Vagina (tissue), 2 donors: ENCODE data around the gene ARHGAP27. TPM values are rescaled to one million over a fixed set of nuclear protein-coding genes. Genes with fewer than 3 reads are reported as not detected.
A peak's percentile ranks its signal among the peaks of the same experiment; 100 is the strongest.

Experiments used
- DNase-seq, 2 donors: peaks; one replicate each; pipeline ENCODE4 v3.0.0-alpha.2; 2017; ENCODE audit errors: extremely low spot score in 2 of 2
- H3K27ac ChIP-seq: fragments of 200-600 bp; sonication (generic); one replicate; pipeline ENCODE4 v1.5.1; 2019
- H3K27me3 ChIP-seq: fragments of 200-600 bp; sonication (generic); one replicate; pipeline ENCODE4 v1.5.1; 2019
- H3K36me3 ChIP-seq, 2 donors: fragments of 200-600 bp; sonication (generic); one replicate each; pipeline ENCODE4 v1.5.1; 2017 to 2019
- H3K4me1 ChIP-seq: fragments of 200-600 bp; sonication (generic); one replicate; pipeline ENCODE4 v1.5.1; 2019
- H3K4me3 ChIP-seq, 2 donors: fragments of 200-600 bp; sonication (generic); 1 replicate in 1 of 2; 2 replicates in 1 of 2; pipeline ENCODE4 v1.5.1; 2016 to 2019
- H3K9me3 ChIP-seq: fragments of 200-600 bp; sonication (generic); one replicate; pipeline ENCODE4 v1.5.1; 2019
- POLR2A ChIP-seq, 2 donors: fragments of 450-650 bp; IDR thresholded peaks; one replicate each; pipeline ENCODE4 v1.6.1; 2017; ENCODE audit warnings: antibody characterized with exemption in 2 of 2, mild to moderate bottlenecking in 2 of 2, moderate library complexity in 2 of 2
- POLR2AphosphoS5 ChIP-seq, 2 donors: sonication (generic); formaldehyde crosslinking; IDR thresholded peaks; one replicate each; pipeline ENCODE4 v1.9.0; 2017; ENCODE audit warnings: antibody characterized with exemption in 2 of 2, mild to moderate bottlenecking in 2 of 2, low read depth in 1 of 2; ENCODE audit not compliant: insufficient read depth in 1 of 2
- intact Hi-C: fragments of 100-400 bp; cut with DNase I; formaldehyde crosslinking; loops from one replicate; pipeline ENCODE4 v1.15.1; 2023
- total RNA-seq: library from RNA; depleted of rRNA; stranded (reverse); fragments of >200 nt; gene quantifications from one replicate; pipeline ENCODE4 v1.2.3, GENCODE V29; 2016
- TF ChIP-seq, protein P1 (sequence below), 3 experiments: fragments of 450-650 bp in 2 of 3; fragments of 200-600 bp in 1 of 3; sonication (generic) in 1 of 3; IDR thresholded peaks; one replicate each; pipeline ENCODE4 v1.5.1; 2017 to 2019; ENCODE audit warnings: antibody characterized with exemption in 3 of 3, mild to moderate bottlenecking in 2 of 3, moderate library complexity in 2 of 3

The ARHGAP27 gene
- total RNA-seq, 1 donor from 2014 or later, result 80.0 TPM

DNA sequence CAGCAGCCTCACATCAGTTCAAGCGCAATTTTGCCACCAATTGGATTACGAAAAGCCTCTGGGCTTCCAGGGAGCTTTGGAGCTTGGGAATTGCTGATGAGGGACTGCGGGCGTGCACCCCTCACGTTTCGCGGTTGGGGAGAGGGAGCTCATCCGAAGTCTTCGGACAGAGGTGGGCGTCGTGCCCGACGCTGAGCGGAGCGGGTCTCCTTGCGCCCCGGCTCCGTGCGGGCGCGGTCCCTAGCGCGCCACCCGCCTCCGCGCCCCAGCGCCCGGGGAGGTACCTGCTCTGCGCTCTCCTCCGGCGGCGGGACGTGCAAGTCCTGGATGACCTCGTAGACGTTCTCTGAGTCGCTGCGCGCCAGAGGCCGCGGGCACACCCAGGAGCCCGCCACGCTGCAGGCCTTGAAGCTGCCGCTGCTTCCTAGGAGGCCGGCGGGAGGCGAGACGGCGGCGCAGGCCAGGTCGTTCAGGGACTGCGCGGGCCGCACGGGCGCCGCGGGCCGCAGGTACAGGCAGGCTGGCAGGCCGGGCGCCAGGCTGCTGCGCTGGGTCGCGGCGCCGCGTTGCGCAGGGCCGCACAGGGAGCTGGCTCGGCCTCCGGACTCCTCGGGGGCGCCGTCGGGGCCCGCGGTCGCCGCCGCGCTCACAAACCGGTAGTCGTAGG lies 3.2 kb downstream of the ARHGAP27 start:
- Histone ChIP-seq H3K4me1 (peaks cover 72% of the 10 kb centered on the region), H3K27ac (peak overlapping the region; percentile 66), H3K36me3 (no peaks in the 10 kb centered on the region), H3K9me3 (no peaks in the 10 kb centered on the region), H3K4me3 (peak overlapping the region; percentile 22 to 56), H3K27me3 (peaks cover 3% of the 10 kb centered on the region)
- intact Hi-C loops, result no loop called here
- DNase-seq, result no peak
- TF ChIP-seq POLR2A (IDR thresholded peaks at IDR 0.05) (no peak), POLR2AphosphoS5 (IDR thresholded peaks at IDR 0.05; ENCODE audit: insufficient read depth in 1 of 2, low read depth in 1 of 2) (no peak)
- TF ChIP-seq, protein P1, sequence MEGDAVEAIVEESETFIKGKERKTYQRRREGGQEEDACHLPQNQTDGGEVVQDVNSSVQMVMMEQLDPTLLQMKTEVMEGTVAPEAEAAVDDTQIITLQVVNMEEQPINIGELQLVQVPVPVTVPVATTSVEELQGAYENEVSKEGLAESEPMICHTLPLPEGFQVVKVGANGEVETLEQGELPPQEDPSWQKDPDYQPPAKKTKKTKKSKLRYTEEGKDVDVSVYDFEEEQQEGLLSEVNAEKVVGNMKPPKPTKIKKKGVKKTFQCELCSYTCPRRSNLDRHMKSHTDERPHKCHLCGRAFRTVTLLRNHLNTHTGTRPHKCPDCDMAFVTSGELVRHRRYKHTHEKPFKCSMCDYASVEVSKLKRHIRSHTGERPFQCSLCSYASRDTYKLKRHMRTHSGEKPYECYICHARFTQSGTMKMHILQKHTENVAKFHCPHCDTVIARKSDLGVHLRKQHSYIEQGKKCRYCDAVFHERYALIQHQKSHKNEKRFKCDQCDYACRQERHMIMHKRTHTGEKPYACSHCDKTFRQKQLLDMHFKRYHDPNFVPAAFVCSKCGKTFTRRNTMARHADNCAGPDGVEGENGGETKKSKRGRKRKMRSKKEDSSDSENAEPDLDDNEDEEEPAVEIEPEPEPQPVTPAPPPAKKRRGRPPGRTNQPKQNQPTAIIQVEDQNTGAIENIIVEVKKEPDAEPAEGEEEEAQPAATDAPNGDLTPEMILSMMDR (IDR thresholded peaks at IDR 0.05), result no peak

DNA sequence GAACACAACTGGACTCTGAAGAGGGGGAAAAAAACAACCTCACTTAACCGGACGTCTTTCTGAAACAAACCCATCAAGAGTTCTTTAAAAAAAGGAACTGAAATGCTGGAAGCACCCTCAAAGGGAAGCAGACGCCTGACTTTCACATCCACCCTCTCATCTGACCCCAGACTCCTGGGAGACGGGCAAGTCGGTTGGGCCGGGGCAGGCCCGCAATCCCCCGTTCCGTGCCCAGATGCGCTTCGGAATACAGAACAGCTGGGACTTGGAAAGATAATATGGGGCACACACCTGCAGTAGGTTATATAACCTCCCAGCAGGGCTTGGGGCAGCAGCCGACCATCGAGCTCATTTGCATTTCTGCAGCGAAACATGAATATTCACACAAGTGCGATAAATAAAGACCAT lies 3.7 kb downstream of the ARHGAP27 start:
- Histone ChIP-seq H3K27me3 (peaks cover 3% of the 10 kb centered on the region), H3K4me1 (peaks cover 74% of the 10 kb centered on the region), H3K9me3 (no peaks in the 10 kb centered on the region), H3K4me3 (peak overlapping the region in 1 of 2 donors; percentile 56), H3K36me3 (no peaks in the 10 kb centered on the region), H3K27ac (peak overlapping the region; percentile 66)
- intact Hi-C loops, result no loop called here
- no peak for DNase-seq
- TF ChIP-seq POLR2A (IDR thresholded peaks at IDR 0.05) (no peak), POLR2AphosphoS5 (IDR thresholded peaks at IDR 0.05; ENCODE audit: insufficient read depth in 1 of 2, low read depth in 1 of 2) (no peak)
- TF ChIP-seq, protein P1 (IDR thresholded peaks at IDR 0.05), result no peak

DNA sequence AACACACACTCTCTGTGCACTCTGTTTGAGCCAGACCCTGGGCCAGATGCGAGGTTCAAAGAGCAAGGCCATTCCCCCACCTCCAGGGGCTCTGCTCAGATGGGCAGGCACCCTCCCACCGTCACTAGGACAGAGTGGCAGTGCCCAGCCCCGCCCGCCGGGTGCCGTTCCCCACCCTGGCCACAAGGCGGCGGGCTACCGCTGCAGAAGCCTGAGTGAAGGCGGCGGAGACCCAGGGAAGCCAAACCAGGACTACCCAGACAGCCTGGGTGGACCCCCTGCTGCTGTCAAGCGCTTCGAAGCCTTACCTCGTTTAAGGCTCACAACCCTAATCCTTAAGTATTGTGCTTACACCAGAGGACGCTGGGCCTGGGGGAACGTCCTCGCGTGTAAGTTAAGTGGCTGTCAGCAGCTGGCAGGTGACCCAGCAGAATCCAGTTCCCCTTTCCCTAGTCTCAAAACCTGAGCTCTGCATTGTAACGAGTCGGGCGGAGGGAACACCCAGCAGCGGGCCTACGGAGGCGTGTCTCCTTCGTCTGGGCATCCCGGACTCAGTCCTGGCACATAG lies 4.5 kb downstream of the ARHGAP27 start:
- DNase-seq, result no peak
- Histone ChIP-seq H3K36me3 (no peaks in the 10 kb centered on the region), H3K4me3 (peak overlapping the region in 1 of 2 donors; percentile 56), H3K4me1 (peaks cover 71% of the 10 kb centered on the region), H3K9me3 (no peaks in the 10 kb centered on the region), H3K27me3 (peaks cover 3% of the 10 kb centered on the region), H3K27ac (peak overlapping the region; percentile 23)
- TF ChIP-seq POLR2A (IDR thresholded peaks at IDR 0.05) (no peak), POLR2AphosphoS5 (IDR thresholded peaks at IDR 0.05; ENCODE audit: insufficient read depth in 1 of 2, low read depth in 1 of 2) (peak in 1 of 2 donors; percentile 24)
- TF ChIP-seq, protein P1 (IDR thresholded peaks at IDR 0.05), result peak; percentile 74 to 90 (median 89)
- intact Hi-C loops, result no loop called here

DNA sequence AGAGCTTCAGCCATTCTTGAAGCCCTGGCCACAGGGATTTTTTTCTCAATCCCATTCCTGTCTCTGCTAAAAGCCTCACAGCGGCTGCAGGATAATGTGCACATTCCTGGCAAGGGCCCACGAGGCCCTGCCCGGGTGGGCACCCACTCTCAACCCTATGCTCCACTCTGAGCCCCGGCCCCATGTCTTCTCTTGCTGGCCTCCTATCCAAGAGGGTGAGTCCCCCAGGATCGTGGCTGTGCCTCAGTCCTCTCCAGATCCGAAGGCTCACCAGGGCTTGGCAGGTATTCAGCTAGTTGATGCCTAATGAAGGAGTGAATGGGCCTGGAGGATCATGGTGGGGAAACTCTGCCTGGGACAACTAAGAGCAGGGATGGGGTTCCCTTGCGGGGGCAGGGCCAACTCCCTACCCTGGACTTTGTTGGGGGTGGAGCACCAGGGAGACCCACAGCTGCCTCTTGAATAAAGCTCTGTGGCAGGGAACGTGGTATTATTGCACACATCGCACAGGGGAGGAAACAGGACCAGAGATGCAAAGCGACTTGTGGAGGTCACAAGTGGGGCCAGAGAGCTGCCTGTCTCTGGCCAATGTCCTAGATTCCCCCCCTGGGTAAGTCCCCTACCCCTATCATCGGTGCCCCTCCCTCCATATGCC lies 5.4 kb downstream of the ARHGAP27 start:
- Histone ChIP-seq H3K9me3 (no peaks in the 10 kb centered on the region), H3K4me1 (peaks cover 63% of the 10 kb centered on the region), H3K4me3 (no peak overlapping the region), H3K36me3 (no peaks in the 10 kb centered on the region), H3K27me3 (peaks cover 3% of the 10 kb centered on the region), H3K27ac (peak overlapping the region; percentile 23)
- TF ChIP-seq, protein P1 (IDR thresholded peaks at IDR 0.05), result no peak
- TF ChIP-seq POLR2AphosphoS5 (IDR thresholded peaks at IDR 0.05; ENCODE audit: insufficient read depth in 1 of 2, low read depth in 1 of 2), result no peak
- no peak for TF ChIP-seq POLR2A (IDR thresholded peaks at IDR 0.05)
- intact Hi-C loops, result no loop called here
- no peak for DNase-seq
